CD4-positive, alpha-beta T cell treated with Interleukin-21 for 1 hour (primary cell): ENCODE measurements around the gene ART3.
"Not testable (repeated sequence)": the region's sequence is repeated elsewhere in the genome, so short reads cannot be mapped to it uniquely, and the experiment has no call there.

Source experiments
- DNase-seq: peaks from one replicate; pipeline ENCODE4 v3.0.0-alpha.2; 2020

The ART3 gene, protein sequence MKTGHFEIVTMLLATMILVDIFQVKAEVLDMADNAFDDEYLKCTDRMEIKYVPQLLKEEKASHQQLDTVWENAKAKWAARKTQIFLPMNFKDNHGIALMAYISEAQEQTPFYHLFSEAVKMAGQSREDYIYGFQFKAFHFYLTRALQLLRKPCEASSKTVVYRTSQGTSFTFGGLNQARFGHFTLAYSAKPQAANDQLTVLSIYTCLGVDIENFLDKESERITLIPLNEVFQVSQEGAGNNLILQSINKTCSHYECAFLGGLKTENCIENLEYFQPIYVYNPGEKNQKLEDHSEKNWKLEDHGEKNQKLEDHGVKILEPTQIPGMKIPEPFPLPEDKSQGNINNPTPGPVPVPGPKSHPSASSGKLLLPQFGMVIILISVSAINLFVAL

DNA sequence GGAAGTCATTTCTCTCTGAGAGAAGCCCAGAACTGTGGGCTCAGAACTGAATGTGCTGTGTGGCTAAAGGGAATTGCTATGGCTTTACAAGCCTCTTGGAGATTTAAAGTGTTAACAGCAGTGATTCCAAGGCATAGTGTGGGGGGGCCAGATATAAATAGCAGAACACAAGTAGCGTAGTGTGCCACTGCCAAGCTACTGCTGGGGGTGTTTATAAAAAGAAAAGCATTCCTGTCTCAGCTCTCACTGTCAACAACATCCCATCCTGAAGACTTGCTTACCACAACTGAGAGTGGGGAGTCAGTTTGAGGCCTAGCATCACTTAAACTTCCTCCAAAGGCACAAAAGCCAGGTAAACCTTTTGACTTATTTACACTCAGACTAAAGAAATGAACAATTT lies at the start of gene ART3:
ART3 (plus strand) TSS at position 242 of the 400 bp plus-strand sequence. CDS start 1,181 bp downstream, outside the sequence.
- DNase-seq: no peak

DNA sequence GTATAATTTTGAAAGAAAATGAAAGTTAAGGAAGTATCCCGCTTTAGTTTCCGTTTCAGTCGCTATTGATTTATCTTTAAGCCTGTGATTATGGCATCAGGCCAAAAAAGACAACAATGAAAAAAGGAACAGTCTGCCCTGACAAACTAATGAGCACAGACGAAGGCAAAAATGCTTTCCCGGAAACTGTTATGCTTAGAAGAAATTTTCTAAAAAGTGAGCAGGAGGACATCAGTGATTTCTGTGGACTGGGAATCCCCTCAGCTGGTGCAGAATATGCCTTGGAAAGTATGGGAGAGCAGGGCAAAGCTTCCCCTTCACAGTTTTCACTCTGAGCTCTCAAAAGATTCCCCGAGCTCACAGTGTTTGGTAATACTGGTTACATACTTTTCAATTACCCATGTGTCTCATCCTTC lies 46.2 kb upstream of the ART3 start:
- peak; percentile 30 for DNase-seq

DNA sequence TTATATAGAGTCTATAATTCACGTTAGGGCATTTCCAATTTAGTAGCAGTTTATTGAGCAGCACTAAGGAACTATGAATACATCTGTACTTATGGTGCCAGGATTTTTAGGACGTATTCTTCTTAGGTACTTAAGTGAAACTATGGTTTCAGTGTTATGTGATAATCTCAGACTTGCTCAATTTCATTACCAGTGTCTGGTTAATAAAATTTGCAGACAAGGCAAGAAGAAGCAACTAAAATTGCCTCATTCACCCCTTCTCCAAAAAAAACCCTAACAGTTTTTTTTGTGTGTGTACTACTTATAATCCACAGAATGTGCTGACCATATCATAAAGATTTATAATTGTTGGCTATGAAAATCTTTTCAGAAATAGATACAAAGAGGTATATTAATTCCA lies 45.2 kb upstream of the ART3 start:
- DNase-seq: no peak

DNA sequence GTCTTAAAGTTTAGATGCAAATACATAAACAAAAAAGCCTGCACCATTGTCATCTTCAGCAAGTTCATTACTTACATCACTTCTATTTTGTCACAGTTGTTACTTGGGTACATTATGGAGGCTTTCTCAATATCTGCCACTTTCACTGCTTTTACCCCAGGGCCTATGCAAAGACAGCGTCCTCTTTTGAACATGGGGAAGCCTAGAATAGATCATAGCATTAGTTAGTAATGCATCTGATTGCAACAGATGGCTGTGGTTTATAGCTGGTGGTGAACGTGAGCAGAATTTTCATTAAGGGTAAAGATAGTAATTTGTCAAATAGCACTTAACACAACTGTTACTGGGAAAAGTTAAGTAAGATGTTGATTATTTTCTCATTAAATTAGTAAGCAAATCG lies 39.4 kb upstream of the ART3 start:
- no peak for DNase-seq

DNA sequence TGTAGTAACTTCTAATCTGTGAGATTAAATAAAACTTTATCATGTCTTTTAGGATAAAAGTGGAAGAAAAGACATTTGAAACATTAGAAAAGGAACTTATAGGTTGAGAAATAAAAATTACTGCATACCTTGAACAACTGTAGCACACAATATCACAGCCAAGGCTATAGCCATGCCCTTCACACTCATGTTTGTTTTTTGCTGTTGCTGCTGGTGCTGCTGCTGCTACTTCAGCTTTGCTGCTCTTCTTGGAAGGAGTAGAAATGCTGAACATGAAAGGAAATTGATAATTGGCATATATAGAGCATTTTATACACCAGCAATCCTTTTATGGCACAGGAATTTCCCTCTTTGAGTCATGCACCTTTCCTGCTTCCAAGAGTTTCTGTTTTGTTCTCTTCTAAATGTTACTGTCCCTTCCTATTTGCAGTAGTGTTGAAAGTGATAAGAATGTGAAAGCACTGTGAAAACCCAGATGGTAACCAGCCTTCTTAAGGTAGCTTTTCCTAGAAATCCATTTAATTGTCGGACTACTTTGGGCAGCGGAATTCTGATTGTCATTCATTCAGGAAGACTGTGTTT lies 38.6 kb upstream of the ART3 start, which contains the start of gene CXCL11:
CXCL11 (minus strand) TSS at position 272 of the 582 bp plus-strand sequence; CDS start at position 189, 83 bp downstream.
- no peak for DNase-seq

DNA sequence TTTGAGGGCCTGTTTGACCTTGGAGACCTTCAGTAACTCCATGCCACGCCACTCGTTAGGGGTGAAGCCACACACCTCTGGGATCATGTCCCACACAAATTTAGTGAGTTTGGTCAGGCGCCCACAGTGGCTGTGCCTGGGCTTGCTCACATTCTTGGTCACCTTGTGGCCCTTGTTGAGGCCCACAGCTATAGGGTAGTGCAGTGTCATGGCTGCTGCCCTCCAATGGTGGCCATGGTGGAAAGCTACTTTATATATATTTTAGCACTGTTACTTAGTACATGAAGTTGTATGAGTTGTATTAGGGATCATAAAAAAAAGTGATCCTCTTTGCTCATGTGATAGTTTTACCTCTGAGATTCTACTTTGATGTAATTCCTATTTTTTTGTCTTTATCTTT lies 37.7 kb upstream of the ART3 start:
- no peak for DNase-seq

DNA sequence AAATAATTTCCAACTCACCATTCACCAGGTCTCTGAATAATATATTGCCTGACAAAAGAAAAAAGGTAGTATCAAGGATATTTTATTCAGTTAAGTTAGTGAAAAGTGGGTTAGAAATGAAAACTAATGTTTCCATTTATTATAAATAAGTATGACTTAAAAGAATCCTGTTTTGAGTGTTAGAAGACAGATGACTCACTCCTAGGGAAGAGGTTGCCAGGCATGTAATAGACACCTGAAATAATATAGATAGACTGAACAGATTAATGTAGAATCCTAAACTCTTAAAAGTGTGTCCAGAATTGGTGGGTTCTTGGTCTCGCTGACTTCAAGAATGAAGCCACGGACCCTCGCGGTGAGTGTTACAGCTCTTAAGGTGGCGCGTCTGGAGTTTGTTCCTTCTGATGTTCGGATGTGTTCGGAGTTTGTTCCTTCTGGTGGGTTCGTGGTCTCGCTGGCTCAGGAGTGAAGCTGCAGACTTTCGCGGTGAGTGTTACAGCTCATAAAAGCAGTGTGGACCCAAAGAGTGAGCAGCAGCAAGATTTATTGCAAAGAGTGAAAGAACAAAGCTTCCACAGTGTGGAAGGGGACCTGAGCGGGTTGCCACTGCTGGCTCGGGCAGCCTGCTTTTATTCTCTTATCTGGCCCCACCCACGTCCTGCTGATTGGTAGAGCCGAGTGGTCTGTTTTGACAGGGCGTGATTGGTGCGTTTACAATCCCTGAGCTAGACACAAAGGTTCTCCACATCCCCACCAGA lies 32.1 kb upstream of the ART3 start:
- DNase-seq: not testable (repeated sequence)

DNA sequence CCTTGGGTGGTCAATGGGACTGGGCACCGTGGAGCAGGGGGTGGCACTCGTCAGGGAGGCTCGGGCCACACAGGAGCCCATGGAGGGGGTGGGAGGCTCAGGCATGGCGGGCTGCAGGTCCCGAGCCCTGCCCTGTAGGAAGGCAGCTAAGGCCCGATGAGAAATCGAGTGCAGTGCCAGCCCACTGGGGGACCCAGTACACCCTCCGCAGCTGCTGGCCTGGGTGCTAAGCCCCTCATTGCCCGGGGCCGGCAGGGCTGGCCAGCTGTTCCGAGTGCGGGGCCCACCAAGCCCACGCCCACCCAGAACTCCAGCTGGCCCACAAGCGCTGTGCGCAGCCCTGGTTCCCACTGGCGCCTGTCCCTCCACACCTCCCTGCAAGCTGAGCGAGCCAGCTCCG lies 31.2 kb upstream of the ART3 start:
- not testable (repeated sequence) for DNase-seq

DNA sequence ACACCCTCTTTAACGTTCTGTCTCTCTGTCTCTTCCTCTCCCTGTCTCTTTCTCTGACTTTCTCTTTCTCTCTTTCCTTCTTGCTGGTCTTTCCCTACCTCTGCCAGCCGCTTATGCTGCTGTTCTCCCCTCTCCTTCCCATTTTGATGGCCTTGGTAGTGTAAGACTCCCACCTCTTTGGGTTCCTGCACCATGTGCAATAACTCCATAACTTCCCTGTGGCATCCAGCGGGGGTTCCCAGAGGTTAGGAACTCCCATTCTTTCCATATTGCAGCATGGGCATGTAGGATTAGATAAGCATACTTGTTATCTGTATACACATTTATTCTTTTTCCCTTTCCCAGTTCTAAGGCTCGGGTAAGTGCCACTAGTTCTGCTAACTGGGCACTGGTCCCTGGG lies 29.8 kb upstream of the ART3 start:
- not testable (repeated sequence) for DNase-seq

DNA sequence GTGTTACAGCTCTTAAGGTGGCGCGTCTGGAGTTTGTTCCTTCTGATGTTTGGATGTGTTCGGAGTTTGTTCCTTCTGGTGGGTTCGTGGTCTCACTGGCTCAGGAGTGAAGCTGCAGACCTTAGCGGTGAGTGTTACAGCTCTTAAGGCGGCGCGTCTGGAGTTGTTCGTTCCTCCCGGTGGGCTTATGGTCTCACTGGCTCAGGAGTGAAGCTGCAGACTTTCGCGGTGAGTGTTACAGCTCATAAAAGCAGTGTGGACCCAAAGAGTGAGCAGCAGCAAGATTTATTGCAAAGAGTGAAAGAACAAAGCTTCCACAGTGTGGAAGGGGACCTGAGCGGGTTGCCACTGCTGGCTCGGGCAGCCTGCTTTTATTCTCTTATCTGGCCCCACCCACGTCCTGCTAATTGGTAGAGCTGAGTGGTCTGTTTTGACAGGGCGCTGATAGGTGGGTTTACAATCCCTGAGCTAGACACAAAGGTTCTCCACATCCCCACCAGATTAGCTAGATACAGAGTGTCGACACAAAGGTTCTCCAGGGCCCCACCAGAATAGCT lies 24.6 kb upstream of the ART3 start:
- DNase-seq: not testable (repeated sequence)

DNA sequence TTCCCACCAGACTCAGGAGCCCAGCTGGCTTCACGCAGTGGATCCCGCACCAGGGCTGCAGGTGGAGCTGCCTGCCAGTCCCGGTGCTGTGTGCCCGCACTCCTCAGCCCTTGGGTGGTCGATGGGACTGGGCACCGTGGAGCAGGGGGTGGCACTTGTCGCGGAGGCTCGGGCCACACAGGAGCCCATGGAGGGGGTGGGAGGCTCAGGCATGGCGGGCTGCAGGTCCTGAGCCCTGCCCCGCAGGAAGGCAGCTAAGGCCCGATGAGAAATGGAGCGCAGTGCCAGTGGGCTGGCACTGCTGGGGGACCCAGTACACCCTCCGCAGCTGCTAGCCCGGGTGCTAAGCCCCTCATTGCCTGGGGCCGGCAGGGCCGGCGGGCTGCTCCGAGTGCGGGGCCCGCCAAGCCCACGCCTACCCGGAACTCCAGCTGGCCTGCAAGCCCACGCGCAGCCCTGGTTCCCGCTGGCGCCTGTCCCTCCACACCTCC lies 23.9 kb upstream of the ART3 start:
- not testable (repeated sequence) for DNase-seq

DNA sequence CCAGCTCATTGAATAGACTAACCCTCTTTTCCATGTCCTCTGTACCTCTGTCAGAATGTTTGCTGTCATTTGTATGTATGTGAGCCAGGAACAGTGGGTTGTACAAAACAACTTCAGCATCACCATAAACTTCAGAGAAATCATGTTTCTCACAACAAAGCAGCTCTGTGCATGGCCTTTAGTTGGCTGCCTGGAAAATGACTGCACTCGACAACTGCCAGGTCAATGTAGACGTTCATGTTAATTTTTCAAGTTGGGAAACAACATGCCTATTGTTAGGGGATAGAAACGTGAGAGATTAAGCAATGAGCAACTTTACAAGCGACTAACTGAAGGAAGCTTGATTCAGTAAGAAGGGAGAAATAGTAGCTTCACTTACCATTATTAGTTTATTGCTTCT lies 20.8 kb upstream of the ART3 start:
- DNase-seq: no peak

DNA sequence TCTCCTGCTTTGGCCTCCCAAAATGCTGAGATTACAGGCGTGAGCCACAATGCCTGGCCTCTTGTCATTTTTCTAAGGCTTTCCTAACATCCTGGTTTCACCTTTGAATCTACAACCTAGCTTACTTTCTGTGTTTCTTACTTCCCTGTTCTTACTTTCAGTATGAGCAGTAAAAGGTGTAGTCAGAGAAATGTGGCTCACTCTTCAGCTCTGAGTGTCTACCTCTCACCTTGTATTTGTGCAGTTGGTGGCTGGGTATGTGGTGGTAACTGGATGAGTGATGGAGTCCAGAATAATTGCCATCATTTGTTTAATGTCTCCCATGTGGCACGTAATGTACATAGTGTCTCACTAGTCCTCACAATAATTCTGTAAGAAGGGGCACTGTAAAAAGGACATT lies 19.5 kb upstream of the ART3 start:
- DNase-seq: no peak

DNA sequence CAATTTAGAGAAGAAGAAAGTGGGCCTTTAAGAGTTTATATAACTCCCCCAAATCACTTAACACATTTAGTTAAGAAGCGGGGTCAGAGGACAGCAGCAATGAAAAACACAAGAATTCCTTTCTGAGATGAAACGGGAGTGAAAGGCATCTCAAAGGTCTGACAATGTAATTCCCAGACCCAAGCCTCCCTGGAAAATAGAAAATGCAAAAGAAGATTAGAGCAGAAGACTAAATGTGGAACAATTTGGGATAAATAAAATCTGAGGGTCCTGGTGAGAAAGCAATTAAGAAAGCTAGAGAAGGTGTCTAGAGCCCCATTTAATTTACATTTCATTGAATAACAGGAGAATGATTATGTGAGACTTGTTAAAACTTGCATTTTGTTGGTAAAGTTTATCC lies 19.1 kb upstream of the ART3 start:
- DNase-seq: no peak

DNA sequence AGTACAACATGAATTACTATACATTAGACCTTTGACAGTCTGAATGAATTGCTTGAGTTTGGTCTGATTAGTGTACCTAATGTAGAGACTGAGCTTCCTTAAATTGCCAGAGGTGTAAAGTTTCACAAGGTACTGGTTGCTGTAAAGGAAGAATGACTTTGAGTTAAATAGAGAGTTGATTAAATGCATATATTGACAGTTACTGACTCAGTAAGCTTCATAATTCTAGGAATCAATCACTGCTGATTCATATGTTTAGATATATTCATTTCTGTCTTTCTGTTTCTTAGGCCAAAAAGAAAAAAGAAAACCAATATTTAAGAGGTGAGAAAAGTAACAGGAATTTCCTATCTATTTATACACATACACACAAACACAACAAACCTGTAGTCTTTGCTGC lies 16.2 kb upstream of the ART3 start:
- DNase-seq: no peak

DNA sequence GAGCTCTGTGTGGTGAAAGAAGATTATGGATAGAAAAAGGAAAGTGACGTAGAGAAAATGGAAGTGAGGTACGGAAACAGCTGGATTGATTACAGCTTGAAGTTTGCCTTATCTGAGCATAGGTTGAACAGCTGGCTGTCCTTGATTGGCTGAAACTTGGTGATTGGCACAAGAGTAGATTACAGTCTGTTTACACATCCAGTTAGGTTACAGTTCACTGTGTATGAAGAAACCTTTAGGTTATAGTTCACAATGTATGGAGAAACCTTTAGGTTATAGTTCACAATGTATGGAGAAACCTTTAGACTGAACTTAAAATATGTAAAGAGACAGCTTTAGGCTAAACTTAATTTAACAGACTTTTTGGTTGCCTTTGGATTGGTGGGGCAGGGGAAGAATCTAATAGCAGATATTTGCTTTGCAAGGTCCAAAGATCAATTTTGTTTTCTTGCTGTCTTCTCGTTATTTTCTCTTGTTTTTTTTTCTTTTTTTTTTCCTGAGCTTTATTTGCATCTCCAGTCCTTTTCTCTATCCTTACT lies 15.6 kb upstream of the ART3 start:
- no peak for DNase-seq

DNA sequence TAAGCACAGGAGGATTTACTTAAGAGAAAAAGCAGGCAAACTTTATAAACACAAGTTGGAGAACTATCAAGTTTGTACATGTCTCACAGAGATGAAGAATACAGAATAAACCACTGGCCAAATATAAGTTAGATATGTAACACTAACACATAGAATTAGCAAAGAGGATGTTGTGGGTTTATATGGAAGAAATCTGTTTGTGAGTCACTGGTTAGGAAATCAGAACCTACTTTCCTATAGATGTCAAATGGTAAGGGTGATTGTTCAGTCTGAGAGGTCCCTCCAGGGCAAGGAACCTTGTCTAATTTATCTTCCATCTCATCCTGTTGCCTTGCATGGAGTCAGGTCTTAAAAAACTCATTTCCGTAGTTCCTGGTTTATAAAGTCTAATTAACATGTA lies 14.8 kb upstream of the ART3 start:
- DNase-seq: no peak

DNA sequence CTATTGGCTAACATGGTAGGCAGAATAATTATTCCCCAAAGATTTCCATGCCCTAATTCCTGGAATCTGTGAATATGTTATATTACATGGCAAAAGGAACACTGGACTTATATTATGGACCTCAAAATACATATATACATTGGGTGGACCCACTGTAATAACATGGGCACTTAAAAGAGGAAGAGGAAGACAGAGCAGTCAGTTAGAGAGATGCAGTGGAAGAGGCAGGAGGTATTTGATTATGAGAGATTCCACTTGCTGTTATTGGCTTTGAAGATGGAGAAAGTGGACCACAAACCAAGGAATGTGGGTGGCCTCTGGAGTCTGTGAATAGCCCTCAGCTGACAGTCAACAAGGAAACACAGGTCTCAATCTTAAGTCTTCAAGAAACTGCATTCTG lies 14.0 kb upstream of the ART3 start:
- no peak for DNase-seq

DNA sequence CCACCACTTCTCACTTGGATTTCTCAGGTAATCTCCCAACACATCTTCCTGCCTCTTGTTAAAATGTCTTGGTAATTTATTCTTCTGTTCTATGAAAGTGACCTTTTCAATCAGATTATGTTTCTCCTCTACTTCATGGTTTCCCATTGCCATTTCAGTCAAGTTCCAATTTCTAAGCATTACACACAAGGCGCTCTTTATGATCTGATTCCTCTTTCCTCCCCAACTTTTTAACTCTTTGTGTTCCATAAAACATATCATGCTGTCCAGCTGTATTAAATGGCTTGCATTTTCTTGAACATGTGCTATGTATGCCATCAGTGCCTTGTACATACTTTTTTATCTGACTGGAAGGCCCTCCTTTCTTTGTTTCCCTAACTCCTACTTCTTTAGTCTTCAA lies 13.1 kb upstream of the ART3 start:
- DNase-seq: no peak

DNA sequence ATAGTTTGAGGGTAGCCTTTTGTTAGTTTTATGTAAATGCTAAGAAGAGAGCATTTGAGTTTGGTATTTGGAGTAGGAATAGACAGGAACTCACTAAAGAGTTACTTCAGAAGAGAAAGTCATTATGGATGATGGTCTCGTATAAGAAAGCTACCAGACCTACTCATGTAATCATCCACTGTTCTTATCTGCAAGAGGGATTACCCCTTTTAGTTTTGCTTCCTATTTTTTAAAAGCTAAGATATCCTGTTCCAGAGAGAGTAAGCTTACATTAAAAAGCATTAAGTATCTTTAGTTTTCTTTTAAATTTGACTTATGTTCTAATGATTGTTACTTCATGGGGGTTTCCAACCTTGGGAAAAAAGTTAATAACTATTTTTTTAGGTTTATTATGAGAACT lies 12.5 kb upstream of the ART3 start:
- DNase-seq: no peak

DNA sequence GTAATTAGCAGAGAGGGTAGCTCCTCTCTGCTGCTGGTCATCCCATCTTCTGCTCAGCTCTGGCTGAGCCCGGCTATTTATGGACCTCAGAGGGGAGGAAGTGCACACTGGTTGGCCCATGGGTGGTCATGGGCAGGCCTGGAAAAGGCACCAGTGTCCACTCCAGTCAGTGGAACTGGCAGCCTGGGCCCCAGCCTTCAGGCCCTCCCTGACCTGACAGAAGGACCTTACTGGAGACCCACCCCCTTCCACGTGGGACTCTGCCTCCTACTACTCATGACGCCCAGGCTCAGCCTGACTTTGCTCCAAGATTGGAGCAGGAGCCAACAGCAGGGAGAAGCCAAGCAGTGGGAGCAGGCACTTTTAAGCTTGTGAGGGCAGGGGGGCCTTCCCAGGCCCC lies 8.0 kb upstream of the ART3 start:
- no peak for DNase-seq

DNA sequence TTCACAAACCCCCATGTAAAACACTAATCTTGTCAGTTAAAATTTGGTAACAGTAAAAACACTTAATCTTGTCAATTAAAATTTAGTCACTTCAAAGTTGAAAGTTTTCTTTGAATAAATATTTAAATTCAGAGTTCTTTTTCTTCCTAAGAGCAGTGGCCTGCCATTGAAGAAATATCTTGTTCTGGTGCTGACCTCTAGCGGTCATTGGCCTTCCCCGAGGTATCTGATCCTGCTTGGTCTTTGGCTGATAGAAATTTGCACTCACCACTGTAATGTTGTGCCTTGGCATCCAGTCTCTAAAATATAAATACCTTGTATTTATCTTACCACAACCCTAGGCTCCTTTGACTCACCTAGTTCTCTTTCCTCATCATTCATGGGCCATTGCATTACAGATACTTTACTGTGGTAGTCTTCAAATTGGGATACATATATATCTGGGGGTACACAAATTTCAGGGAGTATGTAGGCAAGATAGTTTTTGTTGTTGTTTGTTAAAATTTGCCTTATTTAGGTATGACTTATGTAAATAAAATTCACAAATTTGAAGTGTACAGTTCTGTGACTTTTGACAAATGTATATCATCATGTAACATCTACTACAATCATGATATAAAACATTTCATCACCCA lies 6.7 kb upstream of the ART3 start:
- DNase-seq: peak; percentile 75

DNA sequence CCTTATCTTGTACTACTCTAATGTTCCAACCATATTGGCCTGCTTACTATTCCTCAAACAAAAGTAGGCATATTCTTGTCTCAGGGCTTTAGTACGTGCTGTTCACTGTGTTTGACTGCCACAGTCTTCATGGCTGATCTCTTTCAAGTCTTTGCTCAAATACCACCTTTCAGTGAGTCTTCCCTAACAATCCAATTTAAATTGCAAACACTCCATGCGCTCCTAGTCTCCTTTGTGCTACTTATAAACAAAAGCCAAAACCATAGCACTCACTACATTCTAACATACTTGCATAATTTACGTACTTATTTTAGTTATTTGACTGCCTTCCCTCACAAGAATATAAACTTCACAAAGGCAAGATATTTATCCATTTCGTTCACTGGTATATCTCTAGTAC lies 1.7 kb upstream of the ART3 start:
- DNase-seq: no peak
